ENCODE measurements around the gene EAF2. TPM values are rescaled to one million over a fixed set of nuclear protein-coding genes. Genes with fewer than 3 reads are reported as not detected.

The EAF2 gene
- total and polyA plus RNA-seq, 2 of the 13 experiments (the other 11 are each of a cell fraction or from before 2014, with no cell fraction given), result 4.0 to 14.6 TPM

DNA sequence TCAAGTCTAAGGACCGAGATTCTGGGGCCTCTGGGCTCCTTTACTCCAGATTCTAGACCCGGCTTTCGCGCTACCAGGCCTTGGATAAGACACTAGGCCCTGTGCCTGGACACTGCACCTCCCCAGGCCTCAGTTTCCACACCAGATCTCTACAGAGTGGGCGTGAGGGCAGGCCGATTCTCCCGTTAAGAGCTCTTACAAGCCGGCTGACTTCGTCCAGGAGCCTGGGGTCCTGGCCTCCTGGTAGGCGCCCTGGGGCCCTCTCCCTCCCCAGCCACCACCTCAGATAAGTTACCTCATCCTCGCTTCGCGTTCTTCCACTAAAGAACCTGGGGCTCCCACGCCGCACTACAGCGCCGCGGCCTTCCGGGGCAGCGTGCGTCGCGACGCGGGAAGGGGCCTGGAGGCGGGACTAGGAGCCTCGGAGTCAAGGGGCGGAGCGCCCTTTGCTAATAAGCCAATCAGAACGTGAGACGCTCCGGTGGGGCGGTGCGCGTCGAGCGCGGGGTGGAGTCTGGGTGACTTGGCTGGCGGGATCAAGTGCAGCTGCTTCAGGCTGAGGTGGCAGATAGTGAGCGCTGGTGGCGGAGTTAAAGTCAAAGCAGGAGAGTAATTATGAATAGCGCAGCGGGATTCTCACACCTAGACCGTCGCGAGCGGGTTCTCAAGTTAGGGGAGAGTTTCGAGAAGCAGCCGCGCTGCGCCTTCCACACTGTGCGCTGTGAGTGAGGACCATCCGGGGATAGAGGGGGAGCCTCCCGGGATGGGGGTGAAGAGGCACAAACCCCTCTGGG, at the start of gene EAF2, which contains the start of gene IQCB1 (continued):
- TF ChIP-seq SNAPC5 (CRISPR knock-in tag; IDR thresholded peaks at IDR 0.05; ENCODE audit: borderline replicate concordance) (no peak), HHEX (CRISPR knock-in tag; IDR thresholded peaks at IDR 0.05) (no peak), ZNF124 (CRISPR knock-in tag; IDR thresholded peaks at IDR 0.05) (peak; percentile 59; the same call in 1 of the 2 replicates), TAF1 (CRISPR knock-in tag; IDR thresholded peaks at IDR 0.05) (peak; percentile 87; the same call in 1 of the 2 replicates), NFKBIZ (CRISPR knock-in tag; IDR thresholded peaks at IDR 0.05) (0 out of 2 replicates have a peak, but pooled peaks have one; percentile 41), ZNF274 (CRISPR knock-in tag; IDR thresholded peaks at IDR 0.05) (peak; percentile 61; the same call in 1 of the 2 replicates), GMEB1 (CRISPR knock-in tag; IDR thresholded peaks at IDR 0.05; ENCODE audit: borderline replicate concordance) (peak; percentile 96), ZNF605 (CRISPR knock-in tag; IDR thresholded peaks at IDR 0.05) (peak; percentile 67), NFATC3 (CRISPR knock-in tag; IDR thresholded peaks at IDR 0.05) (no peak), SIN3A (IDR thresholded peaks at IDR 0.05; ENCODE audit: borderline replicate concordance, low read depth, low read length) (0 out of 2 replicates have a peak, but pooled peaks have one; percentile 54), ATF2 (CRISPR knock-in tag; IDR thresholded peaks at IDR 0.05) (peak; percentile 38; the same call in 1 of the 2 replicates), GABPA (IDR thresholded peaks at IDR 0.05; ENCODE audit: low read depth, low read length) (no peak), GABPA (CRISPR knock-in tag; IDR thresholded peaks at IDR 0.05; ENCODE audit: low read depth) (peak; percentile 74), AKNA (CRISPR knock-in tag; IDR thresholded peaks at IDR 0.05; ENCODE audit: borderline replicate concordance) (0 out of 2 replicates have a peak, but pooled peaks have one; percentile 62), ZNF232 (CRISPR knock-in tag; IDR thresholded peaks at IDR 0.05; ENCODE audit: borderline replicate concordance) (no peak)
- TF ChIP-seq, protein P1, sequence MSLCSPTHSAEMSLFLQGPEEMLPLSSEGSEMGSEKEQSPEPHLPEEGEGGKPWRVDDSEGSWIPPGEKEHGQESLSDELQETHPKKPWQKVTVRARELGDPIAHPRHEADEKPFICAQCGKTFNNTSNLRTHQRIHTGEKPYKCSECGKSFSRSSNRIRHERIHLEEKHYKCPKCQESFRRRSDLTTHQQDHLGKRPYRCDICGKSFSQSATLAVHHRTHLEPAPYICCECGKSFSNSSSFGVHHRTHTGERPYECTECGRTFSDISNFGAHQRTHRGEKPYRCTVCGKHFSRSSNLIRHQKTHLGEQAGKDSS (CRISPR knock-in tag; IDR thresholded peaks at IDR 0.05; ENCODE audit: borderline replicate concordance, low read depth), result 0 out of 2 replicates have a peak, but pooled peaks have one; percentile 48

Measured in HepG2 (cell line).